Measurements from ENCODE around the gene POU2F1. TPM values are rescaled to one million over a fixed set of nuclear protein-coding genes. Genes with fewer than 3 reads are reported as not detected.

Gene POU2F1
- total and polyA plus RNA-seq, 2 experiments from 2014 or later, result 38.8 to 66.1 TPM

- no peak for ATAC-seq
- H3K27me3 Mint-ChIP-seq (ENCODE audit: insufficient read depth, low read depth, poor library complexity), result peaks cover 3% of the 10 kb centered on the region
- H2AFZ ChIP-seq, result no peak overlapping the region
Measured at GRCh38 chr1:167469280-167469965, 248.7 kb downstream of the POU2F1 start.

More at GRCh38 chr1:167469280-167469965, 248.7 kb downstream of the POU2F1 start:
- H4K20me1 ChIP-seq (replicated peaks; ENCODE audit: insufficient read depth), result no peaks in the 10 kb centered on the region
- no peak overlapping the region for H3K27ac ChIP-seq (ENCODE audit: low read depth)
- TF ChIP-seq EZH2 (IDR thresholded peaks at IDR 0.05; ENCODE audit: low read depth, unreplicated experiment), result no peak
- TF ChIP-seq, protein P1, sequence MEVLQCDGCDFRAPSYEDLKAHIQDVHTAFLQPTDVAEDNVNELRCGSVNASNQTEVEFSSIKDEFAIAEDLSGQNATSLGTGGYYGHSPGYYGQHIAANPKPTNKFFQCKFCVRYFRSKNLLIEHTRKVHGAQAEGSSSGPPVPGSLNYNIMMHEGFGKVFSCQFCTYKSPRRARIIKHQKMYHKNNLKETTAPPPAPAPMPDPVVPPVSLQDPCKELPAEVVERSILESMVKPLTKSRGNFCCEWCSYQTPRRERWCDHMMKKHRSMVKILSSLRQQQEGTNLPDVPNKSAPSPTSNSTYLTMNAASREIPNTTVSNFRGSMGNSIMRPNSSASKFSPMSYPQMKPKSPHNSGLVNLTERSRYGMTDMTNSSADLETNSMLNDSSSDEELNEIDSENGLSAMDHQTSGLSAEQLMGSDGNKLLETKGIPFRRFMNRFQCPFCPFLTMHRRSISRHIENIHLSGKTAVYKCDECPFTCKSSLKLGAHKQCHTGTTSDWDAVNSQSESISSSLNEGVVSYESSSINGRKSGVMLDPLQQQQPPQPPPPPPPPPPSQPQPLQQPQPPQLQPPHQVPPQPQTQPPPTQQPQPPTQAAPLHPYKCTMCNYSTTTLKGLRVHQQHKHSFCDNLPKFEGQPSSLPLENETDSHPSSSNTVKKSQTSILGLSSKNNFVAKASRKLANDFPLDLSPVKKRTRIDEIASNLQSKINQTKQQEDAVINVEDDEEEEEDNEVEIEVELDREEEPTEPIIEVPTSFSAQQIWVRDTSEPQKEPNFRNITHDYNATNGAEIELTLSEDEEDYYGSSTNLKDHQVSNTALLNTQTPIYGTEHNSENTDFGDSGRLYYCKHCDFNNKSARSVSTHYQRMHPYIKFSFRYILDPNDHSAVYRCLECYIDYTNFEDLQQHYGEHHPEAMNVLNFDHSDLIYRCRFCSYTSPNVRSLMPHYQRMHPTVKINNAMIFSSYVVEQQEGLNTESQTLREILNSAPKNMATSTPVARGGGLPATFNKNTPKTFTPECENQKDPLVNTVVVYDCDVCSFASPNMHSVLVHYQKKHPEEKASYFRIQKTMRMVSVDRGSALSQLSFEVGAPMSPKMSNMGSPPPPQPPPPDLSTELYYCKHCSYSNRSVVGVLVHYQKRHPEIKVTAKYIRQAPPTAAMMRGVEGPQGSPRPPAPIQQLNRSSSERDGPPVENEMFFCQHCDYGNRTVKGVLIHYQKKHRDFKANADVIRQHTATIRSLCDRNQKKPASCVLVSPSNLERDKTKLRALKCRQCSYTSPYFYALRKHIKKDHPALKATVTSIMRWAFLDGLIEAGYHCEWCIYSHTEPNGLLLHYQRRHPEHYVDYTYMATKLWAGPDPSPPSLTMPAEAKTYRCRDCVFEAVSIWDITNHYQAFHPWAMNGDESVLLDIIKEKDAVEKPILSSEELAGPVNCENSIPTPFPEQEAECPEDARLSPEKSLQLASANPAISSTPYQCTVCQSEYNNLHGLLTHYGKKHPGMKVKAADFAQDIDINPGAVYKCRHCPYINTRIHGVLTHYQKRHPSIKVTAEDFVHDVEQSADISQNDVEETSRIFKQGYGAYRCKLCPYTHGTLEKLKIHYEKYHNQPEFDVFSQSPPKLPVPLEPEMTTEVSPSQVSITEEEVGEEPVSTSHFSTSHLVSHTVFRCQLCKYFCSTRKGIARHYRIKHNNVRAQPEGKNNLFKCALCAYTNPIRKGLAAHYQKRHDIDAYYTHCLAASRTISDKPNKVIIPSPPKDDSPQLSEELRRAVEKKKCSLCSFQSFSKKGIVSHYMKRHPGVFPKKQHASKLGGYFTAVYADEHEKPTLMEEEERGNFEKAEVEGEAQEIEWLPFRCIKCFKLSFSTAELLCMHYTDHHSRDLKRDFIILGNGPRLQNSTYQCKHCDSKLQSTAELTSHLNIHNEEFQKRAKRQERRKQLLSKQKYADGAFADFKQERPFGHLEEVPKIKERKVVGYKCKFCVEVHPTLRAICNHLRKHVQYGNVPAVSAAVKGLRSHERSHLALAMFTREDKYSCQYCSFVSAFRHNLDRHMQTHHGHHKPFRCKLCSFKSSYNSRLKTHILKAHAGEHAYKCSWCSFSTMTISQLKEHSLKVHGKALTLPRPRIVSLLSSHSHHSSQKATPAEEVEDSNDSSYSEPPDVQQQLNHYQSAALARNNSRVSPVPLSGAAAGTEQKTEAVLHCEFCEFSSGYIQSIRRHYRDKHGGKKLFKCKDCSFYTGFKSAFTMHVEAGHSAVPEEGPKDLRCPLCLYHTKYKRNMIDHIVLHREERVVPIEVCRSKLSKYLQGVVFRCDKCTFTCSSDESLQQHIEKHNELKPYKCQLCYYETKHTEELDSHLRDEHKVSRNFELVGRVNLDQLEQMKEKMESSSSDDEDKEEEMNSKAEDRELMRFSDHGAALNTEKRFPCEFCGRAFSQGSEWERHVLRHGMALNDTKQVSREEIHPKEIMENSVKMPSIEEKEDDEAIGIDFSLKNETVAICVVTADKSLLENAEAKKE (CRISPR knock-in tag; IDR thresholded peaks at IDR 0.05), result no peak
- no peak for TF ChIP-seq JUNB (IDR thresholded peaks at IDR 0.05; ENCODE audit: unreplicated experiment)
- no peak for TF ChIP-seq NANOG (IDR thresholded peaks at IDR 0.05; ENCODE audit: borderline replicate concordance)
- TF ChIP-seq POLR2AphosphoS5 (IDR thresholded peaks at IDR 0.05; ENCODE audit: low read depth), result no peak
- no peak for TF ChIP-seq ZNF331 (CRISPR knock-in tag; IDR thresholded peaks at IDR 0.05; ENCODE audit: low read depth)
- TF ChIP-seq CTCF (conservative IDR thresholded peaks at IDR 0.05; ENCODE audit: low read depth in 2 of 2), result no peak
- no peak for TF ChIP-seq STAT1 (IDR thresholded peaks at IDR 0.05; ENCODE audit: unreplicated experiment)
- TF ChIP-seq CREB1 (CRISPR knock-in tag; IDR thresholded peaks at IDR 0.05; ENCODE audit: low read depth), result no peak
- no peak for TF ChIP-seq ETS1 (IDR thresholded peaks at IDR 0.05)
- TF ChIP-seq REST (IDR thresholded peaks at IDR 0.05; ENCODE audit: unreplicated experiment), result no peak
- TF ChIP-seq EZH2phosphoT487 (IDR thresholded peaks at IDR 0.05; ENCODE audit: unreplicated experiment), result no peak
- TF ChIP-seq ZNF114 (CRISPR knock-in tag; IDR thresholded peaks at IDR 0.05), result no peak
- H3K4me3 ChIP-seq, result no peak overlapping the region
- Mint-ChIP-seq H3K36me3 (ENCODE audit: low read depth) (no peaks in the 10 kb centered on the region), H3K4me3 (no peak overlapping the region), H3K4me1 (peaks cover 32% of the 10 kb centered on the region), H3K9me3 (no peaks in the 10 kb centered on the region), H3K27ac (no peak overlapping the region)
- H3F3A ChIP-seq (replicated peaks; ENCODE audit: low read depth), result no peaks in the 10 kb centered on the region
- no peak for DNase-seq (ENCODE audit: low spot score)
- H3K36me3 ChIP-seq (ENCODE audit: insufficient read depth), result no peaks in the 10 kb centered on the region
- H3K9me2 ChIP-seq (ENCODE audit: insufficient read depth), result no peaks in the 10 kb centered on the region
- H3K79me2 ChIP-seq (replicated peaks; ENCODE audit: insufficient read depth), result no peaks in the 10 kb centered on the region
- no peak overlapping the region for H3K4me2 ChIP-seq
- H3K27me3 ChIP-seq (ENCODE audit: insufficient read depth), result no peaks in the 10 kb centered on the region
- H3K4me1 ChIP-seq (ENCODE audit: insufficient read depth), result peaks cover 9% of the 10 kb centered on the region
